KG1 (cell line): Measurements from ENCODE around the gene SNAP47.

Experiments used
- DNase-seq: peaks from one replicate; lab custom pipeline; 2025; lab: John Stamatoyannopoulos, UW

Gene SNAP47

DNA sequence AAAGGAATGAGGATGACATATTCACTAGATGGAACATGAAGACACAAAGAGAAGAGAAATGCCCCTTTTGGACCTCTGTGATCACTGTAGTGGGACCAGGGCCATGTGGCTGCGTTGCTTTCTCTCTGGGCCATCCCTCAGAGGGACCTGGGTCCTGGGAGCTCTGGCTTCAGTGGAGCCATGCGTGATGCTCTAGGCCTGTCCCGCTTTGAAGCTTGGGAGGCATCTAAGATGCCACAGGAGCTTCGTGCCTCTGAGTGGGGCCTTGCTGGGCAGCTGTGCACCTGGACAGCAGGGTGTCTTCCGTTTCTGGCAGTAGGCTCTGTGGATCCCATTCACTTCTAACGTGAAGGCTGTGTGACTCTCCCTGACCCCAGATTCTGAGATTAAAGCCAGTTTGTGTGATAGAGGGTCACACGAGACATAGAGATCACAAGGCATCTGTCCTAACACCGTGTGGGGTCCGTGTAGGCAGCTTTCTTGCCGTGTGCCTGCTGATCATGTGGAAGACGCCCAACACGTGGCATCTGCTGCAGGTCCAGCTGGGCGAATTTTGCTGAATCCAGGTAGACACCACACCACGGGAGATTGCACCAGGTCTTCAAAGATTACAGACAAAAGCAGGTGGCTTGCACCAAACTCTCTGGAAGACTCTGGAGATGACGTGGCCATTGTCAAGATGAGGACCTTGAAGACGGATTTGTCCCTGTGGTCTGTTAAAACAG is 63.0 kb downstream of the SNAP47 start:
- DNase-seq: no peak

DNA sequence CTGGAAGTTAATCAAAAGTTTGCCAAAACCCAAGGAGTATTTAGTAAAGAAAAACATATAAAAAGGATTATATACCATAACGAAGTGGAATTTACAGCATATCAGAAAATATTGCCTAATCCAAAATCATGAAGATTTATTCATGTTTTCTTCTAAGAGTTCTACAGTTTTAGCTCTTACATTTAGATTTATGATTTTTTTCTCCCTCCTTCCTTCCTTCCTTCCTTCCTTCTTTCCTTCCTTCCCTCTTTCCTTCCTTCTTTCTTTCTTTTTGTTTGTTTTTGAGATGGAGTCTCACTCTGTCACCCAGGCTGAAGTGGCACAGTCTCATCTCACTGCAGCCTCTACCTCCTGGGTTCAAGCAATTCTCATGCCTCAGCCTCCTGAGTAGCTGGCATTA is 64.5 kb downstream of the SNAP47 start:
- no peak for DNase-seq

GRCh38 chr1:227803933-227804332 is 68.7 kb downstream of the SNAP47 start:
- DNase-seq: no peak

DNA sequence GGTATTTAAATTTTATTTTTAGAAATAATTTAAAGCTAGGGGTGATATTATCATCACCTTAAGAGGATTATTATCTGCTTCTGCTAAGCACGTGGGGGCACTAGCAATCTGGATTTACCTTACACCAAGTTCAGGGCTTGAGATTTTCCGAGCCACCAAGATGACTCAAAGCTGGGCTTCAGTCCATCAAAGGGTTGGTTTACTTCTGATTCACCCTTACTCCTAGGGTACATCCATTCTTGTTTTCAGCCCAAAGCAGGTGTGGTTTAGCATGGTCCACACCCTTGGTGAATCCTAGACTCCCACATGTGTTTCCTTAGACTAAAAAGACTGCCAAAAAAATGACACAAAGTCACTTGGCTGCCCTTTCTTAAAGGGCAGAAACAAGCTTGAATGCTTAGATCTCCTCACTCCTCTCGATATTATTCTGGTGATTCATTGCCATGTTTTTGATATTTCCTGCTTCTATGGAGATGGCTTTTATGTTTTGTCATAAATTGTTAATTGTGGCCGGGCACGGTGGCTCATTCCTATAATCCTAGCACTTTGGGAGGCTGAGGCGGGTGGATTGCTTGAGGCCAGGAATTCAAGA is 70.5 kb downstream of the SNAP47 start:
- no peak for DNase-seq

GRCh38 chr1:227808566-227808965 is 73.3 kb downstream of the SNAP47 start:
- DNase-seq: no peak

DNA sequence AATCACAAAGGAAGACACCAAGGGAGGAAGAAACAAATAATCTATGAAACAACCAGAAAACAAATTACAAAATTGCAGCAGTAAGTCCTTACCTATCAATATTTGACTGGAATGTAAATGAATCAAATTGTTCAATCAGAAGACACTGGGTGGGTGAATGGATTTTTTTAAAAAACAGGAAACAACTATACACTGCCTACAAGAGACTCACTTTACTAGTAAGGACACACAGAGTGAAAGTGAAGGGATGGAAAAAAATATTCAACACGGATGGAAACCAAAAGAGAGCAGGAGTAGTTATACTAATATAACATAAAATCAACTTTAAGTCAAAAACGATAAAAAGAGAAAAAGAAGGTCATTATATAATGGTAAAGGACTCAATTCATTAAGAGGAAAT is 73.8 kb downstream of the SNAP47 start:
- no peak for DNase-seq

- DNase-seq: no peak
Observed at GRCh38 chr1:227813962-227814361, 78.7 kb downstream of the SNAP47 start.

DNA sequence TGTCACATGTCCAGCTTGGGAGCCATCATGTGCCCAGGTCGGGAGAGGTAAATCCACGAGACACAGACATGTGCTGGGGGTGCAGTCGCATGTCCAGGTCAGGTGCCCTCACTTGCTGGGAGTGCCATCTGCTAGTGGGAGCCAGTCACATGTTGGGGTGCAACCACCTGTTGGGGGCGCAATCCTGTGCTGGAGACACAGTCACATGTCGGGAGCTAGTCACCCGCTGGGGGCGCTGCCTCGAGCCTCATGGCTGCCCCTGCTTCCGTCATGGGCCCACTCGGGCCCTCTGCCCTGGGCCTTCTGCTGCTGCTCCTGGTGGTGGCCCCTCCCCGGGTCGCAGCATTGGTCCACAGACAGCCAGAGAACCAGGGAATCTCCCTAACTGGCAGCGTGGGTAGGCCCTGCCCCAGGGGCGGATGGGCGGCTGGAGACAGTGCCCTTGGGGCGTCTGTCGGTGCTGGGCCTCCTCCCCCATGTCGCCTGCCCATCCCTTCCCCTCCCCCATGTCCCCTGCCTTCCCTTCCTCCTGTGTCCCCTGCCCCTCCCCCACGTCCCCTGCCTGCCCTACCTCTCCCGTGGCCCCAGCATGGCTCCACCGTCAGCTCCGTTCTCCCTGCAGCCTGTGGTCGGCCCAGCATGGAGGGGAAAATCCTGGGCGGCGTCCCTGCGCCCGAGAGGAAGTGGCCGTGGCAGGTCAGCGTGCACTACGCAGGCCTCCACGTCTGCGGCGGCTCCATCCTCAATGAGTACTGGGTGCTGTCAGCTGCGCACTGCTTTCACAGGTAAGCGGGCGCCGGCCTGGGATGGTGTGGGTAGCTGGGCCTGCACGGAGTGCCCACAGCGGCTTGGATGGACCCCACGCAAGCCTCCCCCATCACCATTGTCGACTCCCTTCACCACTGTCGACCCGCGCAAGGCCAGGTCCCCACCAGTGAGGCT is 80.5 kb downstream of the SNAP47 start, which contains the start of gene PRSS38:
PRSS38 (plus strand) TSS at position 208 of the 942 bp plus-strand sequence; CDS start at position 250, 42 bp downstream.
- DNase-seq: no peak

- no peak for DNase-seq
Observed at GRCh38 chr1:227816750-227817446, 81.7 kb downstream of the SNAP47 start.

- no peak for DNase-seq
Observed at GRCh38 chr1:227823537-227823936, 88.3 kb downstream of the SNAP47 start.

- DNase-seq: no peak
Observed at GRCh38 chr1:227824204-227824603, 89.0 kb downstream of the SNAP47 start.

- no peak for DNase-seq
Observed at GRCh38 chr1:227828786-227829185, 93.6 kb downstream of the SNAP47 start.
